NCI-H2196 (cell line): ENCODE results near the gene TMC2.
A peak's percentile ranks its signal among the peaks of the same experiment; 100 is the strongest.

Source experiments
- DNase-seq: peaks from one replicate; lab custom pipeline; 2025; ENCODE audit not compliant: unreplicated experiment; lab: John Stamatoyannopoulos, UW

TMC2 gene

GRCh38 chr20:2576317-2576727, 39.9 kb downstream of the TMC2 start:
- DNase-seq = no peak

- peak; percentile 27 for DNase-seq
Measured at GRCh38 chr20:2578475-2579192, 42.3 kb downstream of the TMC2 start.

- no peak for DNase-seq
Measured at GRCh38 chr20:2585811-2586210, 49.4 kb downstream of the TMC2 start.

- no peak for DNase-seq
Measured at GRCh38 chr20:2593756-2594155, 57.4 kb downstream of the TMC2 start.

GRCh38 chr20:2595076-2595475, 58.7 kb downstream of the TMC2 start:
- no peak for DNase-seq

GRCh38 chr20:2596673-2597279, 60.4 kb downstream of the TMC2 start:
- no peak for DNase-seq

GRCh38 chr20:2599288-2600006, 63.1 kb downstream of the TMC2 start:
- DNase-seq = no peak

GRCh38 chr20:2602046-2602735, 65.8 kb downstream of the TMC2 start:
- peak; percentile 12 for DNase-seq

- DNase-seq = no peak
Measured at GRCh38 chr20:2602746-2603145, 66.4 kb downstream of the TMC2 start.

- DNase-seq = peak; percentile 38
Measured at GRCh38 chr20:2603816-2604505, 67.6 kb downstream of the TMC2 start.

- peak; percentile 38 for DNase-seq
Measured at GRCh38 chr20:2604506-2604835, 68.1 kb downstream of the TMC2 start.

GRCh38 chr20:2606507-2607006, 70.2 kb downstream of the TMC2 start:
- DNase-seq = no peak

- no peak for DNase-seq
Measured at GRCh38 chr20:2610326-2610725, 74.0 kb downstream of the TMC2 start.

GRCh38 chr20:2610941-2611720, 74.8 kb downstream of the TMC2 start:
- DNase-seq = no peak

- DNase-seq = no peak
Measured at GRCh38 chr20:2612073-2612472, 75.7 kb downstream of the TMC2 start.

GRCh38 chr20:2616634-2617033, 80.3 kb downstream of the TMC2 start:
- no peak for DNase-seq

GRCh38 chr20:2617099-2617714, 80.8 kb downstream of the TMC2 start:
- DNase-seq = no peak

GRCh38 chr20:2618815-2619214, 82.4 kb downstream of the TMC2 start:
- DNase-seq = no peak

GRCh38 chr20:2619337-2619736, 83.0 kb downstream of the TMC2 start:
- DNase-seq = no peak
